GM19372 (cell line): Measurements from ENCODE around the gene KXD1.
"Not testable (repeated sequence)": the region's sequence is repeated elsewhere in the genome, so short reads cannot be mapped to it uniquely, and the experiment has no call there.

ENCODE experiments used
- ATAC-seq: cut with Tn5 transposase; IDR thresholded peaks from one replicate; pipeline ENCODE4 v1.9.1; 2021; ENCODE audit warnings: mild to moderate bottlenecking, low read depth, moderate library complexity; ENCODE audit not compliant: unreplicated experiment

KXD1 gene

GRCh38 chr19:18597809-18598660, 40.4 kb downstream of the KXD1 start:
- ATAC-seq = no peak

GRCh38 chr19:18599485-18599884, 41.8 kb downstream of the KXD1 start:
- ATAC-seq = no peak

- not testable (repeated sequence) for ATAC-seq
Measured at GRCh38 chr19:18600692-18601397, 43.2 kb downstream of the KXD1 start.

GRCh38 chr19:18601875-18602274, 44.2 kb downstream of the KXD1 start:
- ATAC-seq = no peak

GRCh38 chr19:18603255-18603957, 45.7 kb downstream of the KXD1 start:
- ATAC-seq = no peak

GRCh38 chr19:18603958-18604819, 46.5 kb downstream of the KXD1 start:
- ATAC-seq = no peak

- ATAC-seq = no peak
Measured at GRCh38 chr19:18604820-18605159, 47.1 kb downstream of the KXD1 start.

- no peak for ATAC-seq
Measured at GRCh38 chr19:18605196-18605545, 47.5 kb downstream of the KXD1 start.

- ATAC-seq = no peak
Measured at GRCh38 chr19:18605546-18606280, 48.0 kb downstream of the KXD1 start.

- no peak for ATAC-seq
Measured at GRCh38 chr19:18606281-18607225, 48.9 kb downstream of the KXD1 start, which contains the start of gene CRLF1. TSS of gene CRLF1 (minus strand) at chr19:18606799. CDS start at chr19:18606656, 143 bp downstream.

GRCh38 chr19:18607226-18608101, 49.8 kb downstream of the KXD1 start:
- no peak for ATAC-seq

GRCh38 chr19:18608102-18608804, 50.6 kb downstream of the KXD1 start:
- no peak for ATAC-seq

GRCh38 chr19:18608805-18609716, 51.4 kb downstream of the KXD1 start:
- ATAC-seq = no peak

GRCh38 chr19:18609717-18610051, 52.0 kb downstream of the KXD1 start:
- no peak for ATAC-seq

- no peak for ATAC-seq
Measured at GRCh38 chr19:18610245-18610555, 52.5 kb downstream of the KXD1 start.

- ATAC-seq = no peak
Measured at GRCh38 chr19:18610556-18611326, 53.1 kb downstream of the KXD1 start.
